ENCODE measurements around the gene ELL2. TPM values are rescaled to one million over a fixed set of nuclear protein-coding genes. Genes with fewer than 3 reads are reported as not detected.

ELL2 gene
- total RNA-seq, 3 donors from 2014 or later (not counting 1 experiment from before 2014, with no cell fraction given): 52.8 to 78.2 (median 69.4) TPM

GRCh38 chr5:95960667-95961616, 709 bp downstream of the ELL2 start:
- ATAC-seq: peak; percentile 57 to 79 (median 62)
- peak overlapping the region; percentile 96 for H3K4me3 ChIP-seq (ENCODE audit: low read length)
- under 1% methylated on average over 90 of the region's 90 CpGs for WGBS (ENCODE audit: insufficient coverage)
- Mint-ChIP-seq H3K4me3 (peak overlapping the region; percentile 95), H3K27me3 (ENCODE audit: low read depth in 2 of 2) (peaks cover 11 to 14% of the 10 kb centered on the region in 2 donors), H3K9me3 (no peaks in the 10 kb centered on the region), H3K4me1 (peaks cover 31 to 32% of the 10 kb centered on the region in 2 donors), H3K36me3 (no peaks in the 10 kb centered on the region), H3K27ac (peak overlapping the region; percentile 99)
- H3K36me3 ChIP-seq (ENCODE audit: control insufficient read depth, insufficient read depth, low read length): no peaks in the 10 kb centered on the region
- H3K27me3 ChIP-seq (ENCODE audit: control insufficient read depth, insufficient read depth, low read length): no peaks in the 10 kb centered on the region
- no peaks in the 10 kb centered on the region for H3K9me3 ChIP-seq (ENCODE audit: control insufficient read depth, insufficient read depth, low read length)
- DNase-seq: peak; percentile 83 to 88
- TF ChIP-seq CTCF (IDR thresholded peaks at IDR 0.05): peak; percentile 62
- intact Hi-C loops (cut with micrococcal nuclease): loop anchor here (2.0 to 5.0 kb wide), 5 partner anchors 54 to 976 kb away; partner anchors contain the start of genes CAST and LNPEP
- peak overlapping the region; percentile 96 for H3K27ac ChIP-seq (ENCODE audit: low read length)
- peaks cover 30% of the 10 kb centered on the region for H3K4me1 ChIP-seq (ENCODE audit: control insufficient read depth, insufficient read depth, low read length)

GRCh38 chr5:95959888-95960666, 1.6 kb downstream of the ELL2 start:
- no peaks in the 10 kb centered on the region for H3K36me3 Mint-ChIP-seq
- H3K9me3 Mint-ChIP-seq: no peaks in the 10 kb centered on the region
- peak overlapping the region; percentile 95 for H3K4me3 Mint-ChIP-seq
- intact Hi-C loops (cut with micrococcal nuclease): loop anchor here (2.0 to 5.0 kb wide), 5 partner anchors 53 to 977 kb away; partner anchors contain the start of genes CAST and LNPEP
- H3K27ac Mint-ChIP-seq: peak overlapping the region; percentile 99
- no peak for TF ChIP-seq CTCF (IDR thresholded peaks at IDR 0.05)
- H3K9me3 ChIP-seq (ENCODE audit: control insufficient read depth, insufficient read depth, low read length): no peaks in the 10 kb centered on the region
- DNase-seq: peak in 1 of 2 donors; percentile 31
- peaks cover 30% of the 10 kb centered on the region for H3K4me1 ChIP-seq (ENCODE audit: control insufficient read depth, insufficient read depth, low read length)
- H3K36me3 ChIP-seq (ENCODE audit: control insufficient read depth, insufficient read depth, low read length): no peaks in the 10 kb centered on the region
- WGBS (ENCODE audit: insufficient coverage): 48% methylated on average over 24 of the region's 26 CpGs
- H3K27me3 ChIP-seq (ENCODE audit: control insufficient read depth, insufficient read depth, low read length): no peaks in the 10 kb centered on the region
- peaks cover 31 to 32% of the 10 kb centered on the region in 2 donors for H3K4me1 Mint-ChIP-seq
- peak overlapping the region; percentile 96 for H3K4me3 ChIP-seq (ENCODE audit: low read length)
- peaks cover 10 to 14% of the 10 kb centered on the region in 2 donors for H3K27me3 Mint-ChIP-seq (ENCODE audit: low read depth in 2 of 2)
- no peak overlapping the region for H3K27ac ChIP-seq (ENCODE audit: low read length)
- ATAC-seq: no peak

GRCh38 chr5:95959051-95959887, 2.4 kb downstream of the ELL2 start:
- Mint-ChIP-seq H3K4me1 (peaks cover 31 to 32% of the 10 kb centered on the region in 2 donors), H3K27me3 (ENCODE audit: low read depth in 2 of 2) (peaks cover 10 to 14% of the 10 kb centered on the region in 2 donors), H3K27ac (no peak overlapping the region), H3K9me3 (no peaks in the 10 kb centered on the region), H3K4me3 (peak overlapping the region; percentile 95), H3K36me3 (no peaks in the 10 kb centered on the region)
- peak in 1 of 2 donors; percentile 9 for DNase-seq
- Histone ChIP-seq H3K27me3 (ENCODE audit: control insufficient read depth, insufficient read depth, low read length) (no peaks in the 10 kb centered on the region), H3K9me3 (ENCODE audit: control insufficient read depth, insufficient read depth, low read length) (no peaks in the 10 kb centered on the region), H3K4me3 (ENCODE audit: low read length) (no peak overlapping the region), H3K27ac (ENCODE audit: low read length) (no peak overlapping the region), H3K4me1 (ENCODE audit: control insufficient read depth, insufficient read depth, low read length) (peaks cover 30% of the 10 kb centered on the region), H3K36me3 (ENCODE audit: control insufficient read depth, insufficient read depth, low read length) (no peaks in the 10 kb centered on the region)
- no peak for TF ChIP-seq CTCF (IDR thresholded peaks at IDR 0.05)
- no peak for ATAC-seq
- intact Hi-C loops (cut with micrococcal nuclease): no loop called here
- 89% methylated on average over 9 of the region's 9 CpGs for WGBS (ENCODE audit: insufficient coverage)

All from natural killer cell (primary cell).